Smooth muscle cell (in vitro differentiated cells): Measurements from ENCODE around the gene UGP2. TPM values are rescaled to one million over a fixed set of nuclear protein-coding genes. Genes with fewer than 3 reads are reported as not detected.

Experiments used
- DNase-seq: peaks from one replicate; lab custom pipeline; 2025; ENCODE audit not compliant: unreplicated experiment; lab: John Stamatoyannopoulos, UW
- H2AFZ ChIP-seq: fragments of 200-600 bp; sonication (generic); 2 replicates; pipeline ENCODE4 v1.6.0; 2016; ENCODE audit warnings: antibody characterized with exemption, low read depth, mild to moderate bottlenecking
- H3F3A ChIP-seq: fragments of 200-600 bp; sonication (generic); 2 replicates; pipeline ENCODE4 v1.6.0; 2017; ENCODE audit warnings: antibody characterized with exemption, low read depth
- H3K27ac ChIP-seq: fragments of 200-600 bp; sonication (generic); 2 replicates; pipeline ENCODE4 v1.5.1; 2016; ENCODE audit warnings: low read depth, mild to moderate bottlenecking
- H3K27me3 ChIP-seq: fragments of 200-600 bp; sonication (generic); 2 replicates; pipeline ENCODE4 v1.6.1; 2016; ENCODE audit warnings: low read depth, mild to moderate bottlenecking
- H3K36me3 ChIP-seq: fragments of 200-600 bp; sonication (generic); 2 replicates; pipeline ENCODE4 v1.5.1; 2016; ENCODE audit warnings: low read depth
- H3K4me1 ChIP-seq: fragments of 200-600 bp; sonication (generic); 2 replicates; pipeline ENCODE4 v1.5.1; 2016; ENCODE audit warnings: low read depth
- H3K4me2 ChIP-seq: fragments of 200-600 bp; sonication (generic); 2 replicates; pipeline ENCODE4 v1.6.0; 2016; ENCODE audit warnings: mild to moderate bottlenecking
- H3K4me3 ChIP-seq: fragments of 200-600 bp; sonication (generic); 2 replicates; pipeline ENCODE4 v1.5.1; 2016; ENCODE audit warnings: mild to moderate bottlenecking
- H3K79me2 ChIP-seq: fragments of 200-600 bp; sonication (generic); 2 replicates; pipeline ENCODE4 v1.6.0; 2016; ENCODE audit warnings: low read depth, mild to moderate bottlenecking
- H3K9ac ChIP-seq: fragments of 200-600 bp; sonication (generic); 2 replicates; pipeline ENCODE4 v1.6.0; 2016; ENCODE audit warnings: low read depth
- H3K9me3 ChIP-seq: fragments of 200-600 bp; sonication (generic); replicated peaks from 2 replicates; pipeline ENCODE4 v1.5.1; 2016; ENCODE audit warnings: low read depth
- H4K20me1 ChIP-seq: fragments of 200-600 bp; sonication (generic); 2 replicates; pipeline ENCODE4 v1.6.0; 2016; ENCODE audit warnings: low read depth
- CTCF ChIP-seq: fragments of 200-600 bp; sonication (generic); IDR thresholded peaks from 2 replicates; pipeline ENCODE4 v1.5.1; 2017; ENCODE audit warnings: borderline replicate concordance, mild to moderate bottlenecking, antibody characterized with exemption; ENCODE audit not compliant: insufficient read depth, poor library complexity, severe bottlenecking
- WGBS: methylation state at CpG from one replicate; pipeline ENCODE4 v1.1.7; 2016; ENCODE audit warnings: low lambda C conversion rate; 5-methylcytosine and 5-hydroxymethylcytosine counted together
- polyA plus RNA-seq: library from polyadenylated mRNA; unstranded; fragments of >200 nt; fragmentation: Nextera tagmentation; extraction: Ambion mirVana; gene quantifications from 2 replicates; pipeline ENCODE4 v1.2.1, GENCODE V29; 2016
- total RNA-seq: library from RNA; depleted of rRNA; stranded (reverse); fragments of >200 nt; gene quantifications from 2 replicates; pipeline ENCODE4 v1.2.3, GENCODE V29; 2014

UGP2 gene
- total and polyA plus RNA-seq, 2 experiments from 2014 or later: 171 to 238 TPM

GRCh38 chr2:63850649-63851048 is 9.0 kb downstream of the UGP2 start:
- H3K27me3 ChIP-seq: no peaks in the 10 kb centered on the region
- no peak overlapping the region for H2AFZ ChIP-seq
- no peak for TF ChIP-seq CTCF
- no peak overlapping the region for H3K9ac ChIP-seq
- DNase-seq: no peak
- peaks cover 68% of the 10 kb centered on the region for H3K4me1 ChIP-seq
- peak overlapping the region; percentile 64 for H3K27ac ChIP-seq
- no peaks in the 10 kb centered on the region for H3K36me3 ChIP-seq
- no peaks in the 10 kb centered on the region for H3K9me3 ChIP-seq
- peaks cover 90% of the 10 kb centered on the region for H4K20me1 ChIP-seq
- peaks cover 100% of the 10 kb centered on the region for H3K79me2 ChIP-seq
- peak overlapping the region; percentile 74 for H3K4me2 ChIP-seq
- H3F3A ChIP-seq: peaks cover 12% of the 10 kb centered on the region
- no peak overlapping the region for H3K4me3 ChIP-seq

- H2AFZ ChIP-seq: no peak overlapping the region
- no peaks in the 10 kb centered on the region for H3K9me3 ChIP-seq
- 91% methylated on average over 1 of the region's 1 CpG for WGBS
- TF ChIP-seq CTCF: no peak
- no peak overlapping the region for H3K4me3 ChIP-seq
- H3K27ac ChIP-seq: no peak overlapping the region
- peaks cover 100% of the 10 kb centered on the region for H3K79me2 ChIP-seq
- peaks cover 56% of the 10 kb centered on the region for H3K4me1 ChIP-seq
- peaks cover 7% of the 10 kb centered on the region for H3K36me3 ChIP-seq
- H3K9ac ChIP-seq: no peak overlapping the region
- H3K4me2 ChIP-seq: no peak overlapping the region
- no peak for DNase-seq
- H3K27me3 ChIP-seq: no peaks in the 10 kb centered on the region
- peaks cover 12% of the 10 kb centered on the region for H3F3A ChIP-seq
- peaks cover 90% of the 10 kb centered on the region for H4K20me1 ChIP-seq
Measured at GRCh38 chr2:63851691-63852311, 10.1 kb downstream of the UGP2 start.

GRCh38 chr2:63853527-63854310 is 12.0 kb downstream of the UGP2 start:
- Histone ChIP-seq H3K4me1 (peaks cover 49% of the 10 kb centered on the region), H3F3A (peaks cover 12% of the 10 kb centered on the region), H3K27ac (peak overlapping the region; percentile 24), H3K4me2 (no peak overlapping the region), H4K20me1 (peaks cover 95% of the 10 kb centered on the region), H3K9me3 (no peaks in the 10 kb centered on the region), H3K9ac (no peak overlapping the region), H3K79me2 (peaks cover 99% of the 10 kb centered on the region), H3K36me3 (peaks cover 18% of the 10 kb centered on the region), H3K27me3 (no peaks in the 10 kb centered on the region), H2AFZ (no peak overlapping the region), H3K4me3 (no peak overlapping the region)
- DNase-seq: no peak
- TF ChIP-seq CTCF: no peak
- 82% methylated on average over 4 of the region's 4 CpGs for WGBS
